HepG2 (cell line): ENCODE results near the gene FBXL12. TPM values are rescaled to one million over a fixed set of nuclear protein-coding genes. Genes with fewer than 3 reads are reported as not detected.

Experiments
- ELF3 ChIP-seq: IDR thresholded peaks from 2 replicates; pipeline ENCODE4 v1.6.1; 2016; ENCODE audit warnings: missing genetic modification reagents, missing compliant biosample characterization
- GPN1 ChIP-seq: sonication (generic); formaldehyde crosslinking; IDR thresholded peaks from 2 replicates; pipeline ENCODE4 v1.5.1; 2020; ENCODE audit warnings: missing genetic modification reagents, borderline replicate concordance
- HCFC1 ChIP-seq: fragments of 150-350 bp; IDR thresholded peaks from 2 replicates; pipeline ENCODE4 v1.6.1; 2014; ENCODE audit warnings: low read depth, low read length
- NFKBIZ ChIP-seq: IDR thresholded peaks from 2 replicates; pipeline ENCODE4 v1.6.1; 2018; ENCODE audit warnings: missing genetic modification reagents, missing compliant biosample characterization
- PAWR ChIP-seq: sonication (generic); formaldehyde crosslinking; IDR thresholded peaks from 2 replicates; pipeline ENCODE4 v1.4.0; 2020; ENCODE audit warnings: missing genetic modification reagents, mild to moderate bottlenecking, borderline replicate concordance
- PCBP2 ChIP-seq: fragments of 200-400 bp; formaldehyde crosslinking; optimal IDR thresholded peaks from 2 replicates; pipeline ENCODE3; 2018; ENCODE audit warnings: low read length, low read depth; ENCODE audit not compliant: poor library complexity, severe bottlenecking
- SAFB2 ChIP-seq: sonication (generic); formaldehyde crosslinking; IDR thresholded peaks from 2 replicates; pipeline ENCODE4 v1.5.1; 2020; ENCODE audit warnings: missing genetic modification reagents, low read depth, mild to moderate bottlenecking, borderline replicate concordance
- SIX1 ChIP-seq: sonication (generic); formaldehyde crosslinking; IDR thresholded peaks from 2 replicates; pipeline ENCODE4 v1.4.0; 2020; ENCODE audit warnings: missing genetic modification reagents, borderline replicate concordance
- TOPORS ChIP-seq: sonication (generic); formaldehyde crosslinking; IDR thresholded peaks from 2 replicates; pipeline ENCODE4 v1.8.0; 2023; ENCODE audit warnings: mild to moderate bottlenecking, missing genetic modification reagents
- ZNF550 ChIP-seq: sonication (generic); formaldehyde crosslinking; IDR thresholded peaks from 2 replicates; pipeline ENCODE4 v1.4.0; 2020; ENCODE audit warnings: mild to moderate bottlenecking, missing genetic modification reagents, borderline replicate concordance
- ZNF615 ChIP-seq: sonication (generic); formaldehyde crosslinking; IDR thresholded peaks from 2 replicates; pipeline ENCODE4 v1.5.0; 2020; ENCODE audit warnings: mild to moderate bottlenecking, missing genetic modification reagents, borderline replicate concordance
- ZNF616 ChIP-seq: sonication (generic); formaldehyde crosslinking; IDR thresholded peaks from 2 replicates; pipeline ENCODE4 v1.5.0; 2020; ENCODE audit warnings: low read depth, mild to moderate bottlenecking, missing genetic modification reagents
- ZNF781 ChIP-seq: sonication (generic); formaldehyde crosslinking; IDR thresholded peaks from 2 replicates; pipeline ENCODE4 v1.5.1; 2020; ENCODE audit warnings: borderline replicate concordance, mild to moderate bottlenecking, missing genetic modification reagents; ENCODE audit errors: not compliant biosample characterization
- polyA plus RNA-seq, 8 experiments: library from polyadenylated mRNA; depleted of rRNA in 3 of 8; stranded (reverse) in 7 of 8; unstranded in 1 of 8; fragments of >200 nt; fragmentation: Illumina TruSeq in 4 of 8; extraction: Trizol in 4 of 8; gene quantifications; 2 replicates each; pipeline versions ENCODE4 v1.2.1 to v1.2.3, GENCODE V29; 2011 to 2016; ENCODE audit warnings: low read depth in 4 of 8, missing spikeins in 1 of 8, mixed read lengths in 1 of 8; ENCODE audit not compliant: insufficient read depth in 1 of 8
- total RNA-seq, 5 experiments: library from RNA; depleted of rRNA; stranded (reverse); fragments of >200 nt; fragmentation: Illumina TruSeq; extraction: Trizol; gene quantifications; 2 replicates each; pipeline ENCODE4 v1.2.3, GENCODE V29; 2016; ENCODE audit warnings: low read depth in 1 of 5
- TF ChIP-seq, protein P1 (sequence below): fragments of 450-650 bp; IDR thresholded peaks from 2 replicates; pipeline ENCODE4 v1.6.1; 2017
- TF ChIP-seq, protein P2 (sequence below): sonication (generic); formaldehyde crosslinking; IDR thresholded peaks from 2 replicates; pipeline ENCODE4 v1.4.0; 2020; ENCODE audit warnings: missing genetic modification reagents
- TF ChIP-seq, protein P3 (sequence below): sonication (generic); formaldehyde crosslinking; conservative IDR thresholded peaks from 2 replicates; pipeline ENCODE4 v1.5.0; 2020; ENCODE audit warnings: missing genetic modification reagents
- TF ChIP-seq, protein P4 (sequence below): sonication (generic); formaldehyde crosslinking; IDR thresholded peaks from 2 replicates; pipeline ENCODE4 v1.4.0; 2020; ENCODE audit warnings: missing genetic modification reagents
- TF ChIP-seq, protein P5 (sequence below): sonication (generic); formaldehyde crosslinking; IDR thresholded peaks from 2 replicates; pipeline ENCODE4 v1.8.1; 2023; ENCODE audit warnings: mild to moderate bottlenecking, inconsistent platforms, moderate library complexity, missing genetic modification reagents, borderline replicate concordance
- TF ChIP-seq, protein P6 (sequence below): IDR thresholded peaks from 2 replicates; pipeline ENCODE4 v1.6.1; 2016; ENCODE audit warnings: control low read depth

FBXL12 gene
- total and polyA plus RNA-seq, 2 of the 13 experiments (the other 11 are each of a cell fraction or from before 2014, with no cell fraction given): 20.4 to 23.1 TPM

DNA sequence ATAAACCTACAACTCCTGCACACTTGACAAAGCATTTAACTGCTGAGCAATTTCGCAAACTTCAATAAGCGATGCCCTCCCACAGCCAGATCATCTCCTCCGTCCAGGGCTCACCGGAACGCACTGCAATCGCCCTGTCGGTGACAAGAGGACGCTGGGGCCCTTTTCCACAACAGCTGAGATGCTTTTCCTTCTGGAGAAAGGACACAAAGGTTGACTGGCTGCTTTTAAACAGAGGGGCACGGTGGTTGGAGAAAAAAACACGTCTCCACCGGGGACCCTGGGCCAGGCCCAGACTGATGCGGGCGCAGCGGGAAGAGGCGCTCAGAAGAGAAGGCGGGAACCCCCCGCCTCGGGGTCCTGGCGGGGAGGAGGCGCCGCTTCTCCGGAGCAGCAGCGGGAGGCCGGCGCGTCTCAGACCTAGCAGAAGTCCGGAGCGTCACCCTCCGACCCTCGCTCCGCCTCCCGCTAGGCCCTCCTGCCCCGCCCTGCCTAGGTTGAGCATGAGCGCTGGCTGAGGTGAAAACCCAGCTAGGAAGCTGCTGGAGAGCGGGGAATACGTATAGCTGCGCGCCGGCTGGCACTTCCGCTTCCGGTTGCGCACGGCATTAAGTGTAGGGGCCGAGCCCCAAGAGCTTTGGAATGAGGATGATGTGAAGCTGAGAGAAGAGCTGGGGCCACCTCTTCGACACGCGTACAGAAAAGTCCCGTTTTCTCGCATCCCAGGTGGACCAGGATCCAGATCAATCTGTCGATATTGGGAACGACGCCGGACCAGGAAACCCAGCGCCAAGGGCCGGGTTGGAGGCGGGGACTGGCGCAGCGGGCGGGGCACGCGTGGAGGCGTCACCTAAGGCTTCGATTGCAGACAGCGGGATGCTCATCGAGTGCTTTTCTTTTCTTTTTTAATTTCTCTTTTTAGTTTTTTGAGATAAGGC lies 50.4 kb downstream of the FBXL12 start, which contains the start of gene ZNF846 (continued):
- TF ChIP-seq ZNF781 (no peak), TOPORS (CRISPR knock-in tag) (no peak), PCBP2 (no peak), GPN1 (CRISPR knock-in tag) (no peak; the same call in 1 of the 2 replicates), PAWR (CRISPR knock-in tag) (0 out of 2 replicates have a peak, but pooled peaks have one; percentile 24), SIX1 (peak; percentile 33; the same call in 1 of the 2 replicates), HCFC1 (peak; percentile 69), SAFB2 (0 out of 2 replicates have a peak, but pooled peaks have one; percentile 50), ZNF615 (CRISPR knock-in tag) (no peak), ZNF616 (CRISPR knock-in tag) (no peak), ELF3 (CRISPR knock-in tag) (peak; percentile 93), ZNF550 (CRISPR knock-in tag) (no peak), NFKBIZ (peak; percentile 32; the same call in 1 of the 2 replicates)
- TF ChIP-seq, protein P1, sequence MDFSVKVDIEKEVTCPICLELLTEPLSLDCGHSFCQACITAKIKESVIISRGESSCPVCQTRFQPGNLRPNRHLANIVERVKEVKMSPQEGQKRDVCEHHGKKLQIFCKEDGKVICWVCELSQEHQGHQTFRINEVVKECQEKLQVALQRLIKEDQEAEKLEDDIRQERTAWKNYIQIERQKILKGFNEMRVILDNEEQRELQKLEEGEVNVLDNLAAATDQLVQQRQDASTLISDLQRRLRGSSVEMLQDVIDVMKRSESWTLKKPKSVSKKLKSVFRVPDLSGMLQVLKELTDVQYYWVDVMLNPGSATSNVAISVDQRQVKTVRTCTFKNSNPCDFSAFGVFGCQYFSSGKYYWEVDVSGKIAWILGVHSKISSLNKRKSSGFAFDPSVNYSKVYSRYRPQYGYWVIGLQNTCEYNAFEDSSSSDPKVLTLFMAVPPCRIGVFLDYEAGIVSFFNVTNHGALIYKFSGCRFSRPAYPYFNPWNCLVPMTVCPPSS: no peak
- TF ChIP-seq, protein P2, sequence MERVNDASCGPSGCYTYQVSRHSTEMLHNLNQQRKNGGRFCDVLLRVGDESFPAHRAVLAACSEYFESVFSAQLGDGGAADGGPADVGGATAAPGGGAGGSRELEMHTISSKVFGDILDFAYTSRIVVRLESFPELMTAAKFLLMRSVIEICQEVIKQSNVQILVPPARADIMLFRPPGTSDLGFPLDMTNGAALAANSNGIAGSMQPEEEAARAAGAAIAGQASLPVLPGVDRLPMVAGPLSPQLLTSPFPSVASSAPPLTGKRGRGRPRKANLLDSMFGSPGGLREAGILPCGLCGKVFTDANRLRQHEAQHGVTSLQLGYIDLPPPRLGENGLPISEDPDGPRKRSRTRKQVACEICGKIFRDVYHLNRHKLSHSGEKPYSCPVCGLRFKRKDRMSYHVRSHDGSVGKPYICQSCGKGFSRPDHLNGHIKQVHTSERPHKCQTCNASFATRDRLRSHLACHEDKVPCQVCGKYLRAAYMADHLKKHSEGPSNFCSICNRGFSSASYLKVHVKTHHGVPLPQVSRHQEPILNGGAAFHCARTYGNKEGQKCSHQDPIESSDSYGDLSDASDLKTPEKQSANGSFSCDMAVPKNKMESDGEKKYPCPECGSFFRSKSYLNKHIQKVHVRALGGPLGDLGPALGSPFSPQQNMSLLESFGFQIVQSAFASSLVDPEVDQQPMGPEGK (CRISPR knock-in tag): peak; percentile 73
- TF ChIP-seq, protein P3, sequence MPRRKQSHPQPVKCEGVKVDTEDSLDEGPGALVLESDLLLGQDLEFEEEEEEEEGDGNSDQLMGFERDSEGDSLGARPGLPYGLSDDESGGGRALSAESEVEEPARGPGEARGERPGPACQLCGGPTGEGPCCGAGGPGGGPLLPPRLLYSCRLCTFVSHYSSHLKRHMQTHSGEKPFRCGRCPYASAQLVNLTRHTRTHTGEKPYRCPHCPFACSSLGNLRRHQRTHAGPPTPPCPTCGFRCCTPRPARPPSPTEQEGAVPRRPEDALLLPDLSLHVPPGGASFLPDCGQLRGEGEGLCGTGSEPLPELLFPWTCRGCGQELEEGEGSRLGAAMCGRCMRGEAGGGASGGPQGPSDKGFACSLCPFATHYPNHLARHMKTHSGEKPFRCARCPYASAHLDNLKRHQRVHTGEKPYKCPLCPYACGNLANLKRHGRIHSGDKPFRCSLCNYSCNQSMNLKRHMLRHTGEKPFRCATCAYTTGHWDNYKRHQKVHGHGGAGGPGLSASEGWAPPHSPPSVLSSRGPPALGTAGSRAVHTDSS (CRISPR knock-in tag): no peak
- TF ChIP-seq, protein P4, sequence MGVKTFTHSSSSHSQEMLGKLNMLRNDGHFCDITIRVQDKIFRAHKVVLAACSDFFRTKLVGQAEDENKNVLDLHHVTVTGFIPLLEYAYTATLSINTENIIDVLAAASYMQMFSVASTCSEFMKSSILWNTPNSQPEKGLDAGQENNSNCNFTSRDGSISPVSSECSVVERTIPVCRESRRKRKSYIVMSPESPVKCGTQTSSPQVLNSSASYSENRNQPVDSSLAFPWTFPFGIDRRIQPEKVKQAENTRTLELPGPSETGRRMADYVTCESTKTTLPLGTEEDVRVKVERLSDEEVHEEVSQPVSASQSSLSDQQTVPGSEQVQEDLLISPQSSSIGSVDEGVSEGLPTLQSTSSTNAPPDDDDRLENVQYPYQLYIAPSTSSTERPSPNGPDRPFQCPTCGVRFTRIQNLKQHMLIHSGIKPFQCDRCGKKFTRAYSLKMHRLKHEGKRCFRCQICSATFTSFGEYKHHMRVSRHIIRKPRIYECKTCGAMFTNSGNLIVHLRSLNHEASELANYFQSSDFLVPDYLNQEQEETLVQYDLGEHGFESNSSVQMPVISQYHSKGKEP: no peak
- TF ChIP-seq, protein P5, sequence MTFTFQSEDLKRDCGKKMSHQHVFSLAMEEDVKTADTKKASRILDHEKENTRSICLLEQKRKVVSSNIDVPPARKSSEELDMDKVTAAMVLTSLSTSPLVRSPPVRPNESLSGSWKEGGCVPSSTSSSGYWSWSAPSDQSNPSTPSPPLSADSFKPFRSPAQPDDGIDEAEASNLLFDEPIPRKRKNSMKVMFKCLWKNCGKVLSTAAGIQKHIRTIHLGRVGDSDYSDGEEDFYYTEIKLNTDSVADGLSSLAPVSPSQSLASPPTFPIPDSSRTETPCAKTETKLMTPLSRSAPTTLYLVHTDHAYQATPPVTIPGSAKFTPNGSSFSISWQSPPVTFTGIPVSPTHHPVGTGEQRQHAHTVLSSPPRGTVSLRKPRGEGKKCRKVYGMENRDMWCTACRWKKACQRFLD (CRISPR knock-in tag): no peak
- TF ChIP-seq, protein P6, sequence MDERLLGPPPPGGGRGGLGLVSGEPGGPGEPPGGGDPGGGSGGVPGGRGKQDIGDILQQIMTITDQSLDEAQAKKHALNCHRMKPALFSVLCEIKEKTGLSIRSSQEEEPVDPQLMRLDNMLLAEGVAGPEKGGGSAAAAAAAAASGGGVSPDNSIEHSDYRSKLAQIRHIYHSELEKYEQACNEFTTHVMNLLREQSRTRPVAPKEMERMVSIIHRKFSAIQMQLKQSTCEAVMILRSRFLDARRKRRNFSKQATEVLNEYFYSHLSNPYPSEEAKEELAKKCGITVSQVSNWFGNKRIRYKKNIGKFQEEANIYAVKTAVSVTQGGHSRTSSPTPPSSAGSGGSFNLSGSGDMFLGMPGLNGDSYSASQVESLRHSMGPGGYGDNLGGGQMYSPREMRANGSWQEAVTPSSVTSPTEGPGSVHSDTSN: no peak
